NCI-H82 treated with DMSO at 0.1 percent for 48 hours (cell line): ENCODE measurements around the gene TSEN34.

ENCODE experiments used
- DNase-seq: peaks from one replicate; lab custom pipeline; 2025; ENCODE audit not compliant: unreplicated experiment; lab: John Stamatoyannopoulos, UW

Gene TSEN34

GRCh38 chr19:54191011-54191810, at the start of gene TSEN34:
Gene TSEN34, plus strand, starts transcription at chr19:54191308. Its CDS starts 57 bp downstream, at chr19:54191365.
- DNase-seq = peak; percentile 32

- no peak for DNase-seq
Observed at GRCh38 chr19:54141356-54141755, 49.8 kb upstream of the TSEN34 start.

GRCh38 chr19:54142166-54142780, 48.8 kb upstream of the TSEN34 start:
- DNase-seq = no peak

GRCh38 chr19:54145541-54146158, 45.5 kb upstream of the TSEN34 start:
- no peak for DNase-seq

GRCh38 chr19:54147676-54148075, 43.4 kb upstream of the TSEN34 start:
- no peak for DNase-seq

GRCh38 chr19:54148158-54148557, 43.0 kb upstream of the TSEN34 start:
- DNase-seq = no peak

- DNase-seq = no peak
Observed at GRCh38 chr19:54149021-54149812, 41.9 kb upstream of the TSEN34 start.

GRCh38 chr19:54151362-54152035, 39.6 kb upstream of the TSEN34 start:
- no peak for DNase-seq

GRCh38 chr19:54152267-54152666, 38.8 kb upstream of the TSEN34 start:
- DNase-seq = no peak

- no peak for DNase-seq
Observed at GRCh38 chr19:54152878-54153524, 38.1 kb upstream of the TSEN34 start.

GRCh38 chr19:54153731-54154326, 37.3 kb upstream of the TSEN34 start:
- no peak for DNase-seq

- DNase-seq = no peak
Observed at GRCh38 chr19:54154603-54155345, 36.3 kb upstream of the TSEN34 start.

- DNase-seq = no peak
Observed at GRCh38 chr19:54155694-54156093, 35.4 kb upstream of the TSEN34 start.

GRCh38 chr19:54156490-54156889, 34.6 kb upstream of the TSEN34 start:
- no peak for DNase-seq

GRCh38 chr19:54156953-54157352, 34.2 kb upstream of the TSEN34 start:
- DNase-seq = no peak

GRCh38 chr19:54158812-54159351, 32.2 kb upstream of the TSEN34 start:
- no peak for DNase-seq

- peak; percentile 100 for DNase-seq
Observed at GRCh38 chr19:54159352-54160181, 31.5 kb upstream of the TSEN34 start, which contains the start of gene LENG1. Gene LENG1, minus strand, starts transcription at chr19:54159721. Its CDS starts 26 bp downstream, at chr19:54159695.
